H9 (cell line): Measurements from ENCODE around the gene DOK5. TPM values are rescaled to one million over a fixed set of nuclear protein-coding genes. Genes with fewer than 3 reads are reported as not detected.

Source experiments
- DNase-seq: peaks from one replicate; pipeline ENCODE4 v3.0.0-alpha.2; 2017
- H2AFZ ChIP-seq: one replicate; pipeline ENCODE4 v1.6.1; 2013; ENCODE audit warnings: mild to moderate bottlenecking, low read length, control low read depth, moderate library complexity
- H2AK5ac ChIP-seq: 2 replicates; pipeline ENCODE4 v1.6.1; 2013; ENCODE audit warnings: low read length, control low read depth, mixed read lengths; ENCODE audit not compliant: insufficient read length
- H2BK120ac ChIP-seq: one replicate; pipeline ENCODE4 v1.6.1; 2013; ENCODE audit warnings: low read depth, mild to moderate bottlenecking, low read length, control low read depth, inconsistent platforms; ENCODE audit not compliant: poor library complexity, severe bottlenecking
- H2BK12ac ChIP-seq: 2 replicates; pipeline ENCODE4 v1.6.1; 2013; ENCODE audit warnings: low read length, control low read depth, mixed read lengths, low read depth; ENCODE audit not compliant: insufficient read length
- H2BK15ac ChIP-seq: 2 replicates; pipeline ENCODE4 v1.6.1; 2013; ENCODE audit warnings: low read depth, low read length, control low read depth
- H2BK20ac ChIP-seq: one replicate; pipeline ENCODE4 v1.6.1; 2013; ENCODE audit warnings: low read depth, mild to moderate bottlenecking, low read length, control low read depth, inconsistent platforms; ENCODE audit not compliant: poor library complexity, severe bottlenecking
- H2BK5ac ChIP-seq: 2 replicates; pipeline ENCODE4 v1.6.1; 2013; ENCODE audit warnings: low read length, control low read depth, mixed read lengths; ENCODE audit not compliant: insufficient read length
- H3K14ac ChIP-seq: 2 replicates; pipeline ENCODE4 v1.6.1; 2013; ENCODE audit warnings: low read length, control low read depth; ENCODE audit not compliant: insufficient read depth
- H3K18ac ChIP-seq: 2 replicates; pipeline ENCODE4 v1.6.1; 2013; ENCODE audit warnings: low read depth, mild to moderate bottlenecking, mixed read lengths, low read length, control low read depth; ENCODE audit not compliant: insufficient read length
- H3K23ac ChIP-seq: 2 replicates; pipeline ENCODE4 v1.6.1; 2013; ENCODE audit warnings: low read length, control low read depth, mixed read lengths, low read depth; ENCODE audit not compliant: insufficient read length
- H3K23me2 ChIP-seq: 2 replicates; pipeline ENCODE4 v1.6.1; 2013; ENCODE audit warnings: low read depth, mild to moderate bottlenecking, mixed read lengths, low read length, control low read depth; ENCODE audit not compliant: insufficient read length, poor library complexity, severe bottlenecking
- H3K27ac ChIP-seq: 2 replicates; pipeline ENCODE4 v1.5.1; 2013; ENCODE audit warnings: low read length, control low read depth, mixed read lengths, low read depth; ENCODE audit not compliant: insufficient read length
- H3K27me3 ChIP-seq: 2 replicates; pipeline ENCODE4 v1.6.1; 2013; ENCODE audit warnings: low read length, control low read depth, inconsistent platforms; ENCODE audit not compliant: insufficient read depth
- H3K4ac ChIP-seq: 2 replicates; pipeline ENCODE4 v1.6.1; 2013; ENCODE audit warnings: low read depth, mild to moderate bottlenecking, control low read depth, inconsistent platforms, low read length, moderate library complexity
- H3K4me1 ChIP-seq: 2 replicates; pipeline ENCODE4 v1.6.1; 2013; ENCODE audit warnings: low read length, control low read depth, inconsistent platforms; ENCODE audit not compliant: insufficient read depth
- H3K4me2 ChIP-seq: 2 replicates; pipeline ENCODE4 v1.6.1; 2013; ENCODE audit warnings: low read length, control low read depth, mixed read lengths; ENCODE audit not compliant: insufficient read length, insufficient read depth
- H3K56ac ChIP-seq: 2 replicates; pipeline ENCODE4 v1.6.1; 2013; ENCODE audit warnings: low read depth, mild to moderate bottlenecking, mixed read lengths, low read length, control low read depth; ENCODE audit not compliant: insufficient read length
- H3K79me1 ChIP-seq: 2 replicates; pipeline ENCODE4 v1.6.1; 2013; ENCODE audit warnings: low read depth, mild to moderate bottlenecking, moderate library complexity, low read length, control low read depth, inconsistent platforms; ENCODE audit not compliant: insufficient read depth, poor library complexity, severe bottlenecking
- H3K79me2 ChIP-seq: 2 replicates; pipeline ENCODE4 v1.6.1; 2013; ENCODE audit warnings: low read length, control low read depth, inconsistent platforms; ENCODE audit not compliant: insufficient read depth
- H3K9ac ChIP-seq: 2 replicates; pipeline ENCODE4 v1.6.1; 2013; ENCODE audit warnings: low read length, control low read depth, mixed read lengths; ENCODE audit not compliant: insufficient read length; ENCODE audit errors: extremely low read depth
- H3K9me3 ChIP-seq: one replicate; pipeline ENCODE4 v1.6.1; 2013; ENCODE audit warnings: low read depth, low read length, inconsistent platforms; ENCODE audit not compliant: control insufficient read depth
- H3T11ph ChIP-seq: one replicate; pipeline ENCODE4 v1.6.1; 2013; ENCODE audit warnings: mild to moderate bottlenecking, low read length, control low read depth, inconsistent platforms
- H4K20me1 ChIP-seq: one replicate; pipeline ENCODE4 v1.6.1; 2013; ENCODE audit not compliant: control insufficient read depth, insufficient read length, insufficient read depth
- H4K5ac ChIP-seq: 2 replicates; pipeline ENCODE4 v1.6.1; 2013; ENCODE audit warnings: low read depth, mild to moderate bottlenecking, mixed read lengths, low read length, control low read depth; ENCODE audit not compliant: insufficient read length
- H4K8ac ChIP-seq: replicated peaks from 2 replicates; pipeline ENCODE4 v1.6.1; 2013; ENCODE audit warnings: low read length, control low read depth, mixed read lengths, low read depth; ENCODE audit not compliant: insufficient read length
- H4K91ac ChIP-seq: 2 replicates; pipeline ENCODE4 v1.6.1; 2013; ENCODE audit warnings: low read depth, mild to moderate bottlenecking, moderate library complexity, mixed read lengths, low read length, control low read depth; ENCODE audit not compliant: insufficient read length
- H3K27ac Mint-ChIP-seq, 3 experiments: 2 replicates in 2 of 3; 3 replicates in 1 of 3; pipeline ENCODE4 v1.8.0; 2020 to 2021; ENCODE audit warnings: mixed read lengths in 3 of 3, mild to moderate bottlenecking in 1 of 3, moderate library complexity in 1 of 3
- H3K27me3 Mint-ChIP-seq: 2 replicates; pipeline ENCODE4 v1.8.0; 2021; ENCODE audit warnings: low read depth, mild to moderate bottlenecking, moderate library complexity, mixed read lengths
- H3K36me3 Mint-ChIP-seq, 3 experiments: 2 replicates in 2 of 3; 3 replicates in 1 of 3; pipeline ENCODE4 v1.8.0; 2020 to 2021; ENCODE audit warnings: low read depth in 3 of 3, mixed read lengths in 3 of 3; ENCODE audit not compliant: insufficient read depth in 1 of 3
- H3K4me1 Mint-ChIP-seq, 2 experiments: 2 replicates each; pipeline ENCODE4 v1.8.0; 2020; ENCODE audit warnings: mixed read lengths in 2 of 2
- H3K4me3 Mint-ChIP-seq, 2 experiments: 2 replicates in 1 of 2; 3 replicates in 1 of 2; pipeline ENCODE4 v1.8.0; 2020 to 2021; ENCODE audit warnings: mild to moderate bottlenecking in 2 of 2, mixed read lengths in 2 of 2, moderate library complexity in 1 of 2
- H3K9me3 Mint-ChIP-seq, 2 experiments: 2 replicates in 1 of 2; 3 replicates in 1 of 2; pipeline ENCODE4 v1.8.0; 2020; ENCODE audit warnings: mild to moderate bottlenecking in 2 of 2, mixed read lengths in 2 of 2, moderate library complexity in 1 of 2
- WGBS: extraction: QIAGEN DNeasy Blood & Tissue Kit; methylation state at CpG from one replicate; pipeline ENCODE4 v1.1.7; 2013; ENCODE audit warnings: missing lambda C conversion rate, low lambda C conversion rate, mixed read lengths; ENCODE audit not compliant: insufficient read length; ENCODE audit errors: extremely low coverage; 5-methylcytosine and 5-hydroxymethylcytosine counted together
- total RNA-seq: library from RNA; stranded (reverse); gene quantifications from 2 replicates; pipeline ENCODE4 v1.2.1, GENCODE V29; 2021
- TF ChIP-seq, protein P1 (sequence below): fragments of 200-600 bp; sonication (generic); conservative IDR thresholded peaks from 3 replicates; pipeline ENCODE4 v1.8.0; 2021; ENCODE audit warnings: antibody characterized with exemption, mild to moderate bottlenecking

Gene DOK5
- total RNA-seq, 1 experiment from 2014 or later, result 4.5 TPM

DNA sequence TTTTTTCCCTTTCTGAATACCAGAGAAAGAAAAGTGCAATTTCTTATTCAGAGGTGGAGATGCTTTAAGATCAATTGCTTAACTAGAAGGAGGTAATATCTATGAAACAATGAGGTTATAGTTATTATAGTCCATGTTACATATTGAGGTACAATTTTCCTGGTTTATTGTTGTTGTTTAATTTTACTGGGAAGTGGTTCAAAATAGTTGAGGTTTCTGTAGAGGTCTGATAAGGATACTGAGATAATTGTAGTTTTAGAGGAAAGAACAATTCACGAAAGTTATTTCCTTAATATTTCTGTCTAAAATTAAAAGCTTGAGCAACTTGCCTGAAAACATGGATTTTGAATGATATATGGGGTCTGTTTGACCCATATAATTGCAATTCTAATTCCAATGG, 51.4 kb downstream of the DOK5 start:
- no peak overlapping the region for H3K4ac ChIP-seq
- no peak overlapping the region for H2BK15ac ChIP-seq
- Mint-ChIP-seq H3K4me1 (peaks cover 35 to 37% of the 10 kb centered on the region in 2 experiments), H3K36me3 (peaks cover 1 to 10% (median 2%) of the 10 kb centered on the region in 3 experiments; a peak in 4 of 7 replicates), H3K27me3 (no peaks in the 10 kb centered on the region), H3K27ac (no peak overlapping the region), H3K4me3 (no peak overlapping the region), H3K9me3 (no peaks in the 10 kb centered on the region; a peak in 1 of 5 replicates)
- H3K79me1 ChIP-seq, result no peaks in the 10 kb centered on the region
- H3K4me1 ChIP-seq, result peaks cover 4% of the 10 kb centered on the region; the same call in 1 of the 2 replicates
- no peaks in the 10 kb centered on the region; the same call in 1 of the 2 replicates for H3K27me3 ChIP-seq
- no peak overlapping the region for H3K27ac ChIP-seq
- no peaks in the 10 kb centered on the region for H4K20me1 ChIP-seq
- H3K4me2 ChIP-seq, result no peak overlapping the region
- no peaks in the 10 kb centered on the region for H3K23me2 ChIP-seq
- no peak overlapping the region for H4K91ac ChIP-seq
- no CpG with 5 or more reads among the region's 1 CpG for WGBS
- no peak overlapping the region for H3K14ac ChIP-seq
- H3K9ac ChIP-seq, result no peak overlapping the region
- H3K56ac ChIP-seq, result no peak overlapping the region
- no peak overlapping the region for H2BK120ac ChIP-seq
- H3K23ac ChIP-seq, result no peak overlapping the region
- no peak overlapping the region for H3T11ph ChIP-seq
- H4K8ac ChIP-seq, result no peak overlapping the region
- H4K5ac ChIP-seq, result no peak overlapping the region
- no peaks in the 10 kb centered on the region for H3K9me3 ChIP-seq
- no peak overlapping the region for H3K18ac ChIP-seq
- H2AFZ ChIP-seq, result no peak overlapping the region
- no peak for DNase-seq
- H2BK5ac ChIP-seq, result no peak overlapping the region
- no peak overlapping the region for H2BK12ac ChIP-seq
- no peak overlapping the region for H2BK20ac ChIP-seq
- TF ChIP-seq, protein P1, sequence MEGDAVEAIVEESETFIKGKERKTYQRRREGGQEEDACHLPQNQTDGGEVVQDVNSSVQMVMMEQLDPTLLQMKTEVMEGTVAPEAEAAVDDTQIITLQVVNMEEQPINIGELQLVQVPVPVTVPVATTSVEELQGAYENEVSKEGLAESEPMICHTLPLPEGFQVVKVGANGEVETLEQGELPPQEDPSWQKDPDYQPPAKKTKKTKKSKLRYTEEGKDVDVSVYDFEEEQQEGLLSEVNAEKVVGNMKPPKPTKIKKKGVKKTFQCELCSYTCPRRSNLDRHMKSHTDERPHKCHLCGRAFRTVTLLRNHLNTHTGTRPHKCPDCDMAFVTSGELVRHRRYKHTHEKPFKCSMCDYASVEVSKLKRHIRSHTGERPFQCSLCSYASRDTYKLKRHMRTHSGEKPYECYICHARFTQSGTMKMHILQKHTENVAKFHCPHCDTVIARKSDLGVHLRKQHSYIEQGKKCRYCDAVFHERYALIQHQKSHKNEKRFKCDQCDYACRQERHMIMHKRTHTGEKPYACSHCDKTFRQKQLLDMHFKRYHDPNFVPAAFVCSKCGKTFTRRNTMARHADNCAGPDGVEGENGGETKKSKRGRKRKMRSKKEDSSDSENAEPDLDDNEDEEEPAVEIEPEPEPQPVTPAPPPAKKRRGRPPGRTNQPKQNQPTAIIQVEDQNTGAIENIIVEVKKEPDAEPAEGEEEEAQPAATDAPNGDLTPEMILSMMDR, result no peak
- no peaks in the 10 kb centered on the region for H3K79me2 ChIP-seq
- no peak overlapping the region for H2AK5ac ChIP-seq
